Left forelimb (tissue), 1 donor: ENCODE results near the gene KLHL10.
A peak's percentile ranks its signal among the peaks of the same experiment; 100 is the strongest.

Experiments
- DNase-seq: peaks from one replicate; pipeline ENCODE4 v3.0.0-alpha.2; 2018; ENCODE audit warnings: low spot score

The KLHL10 gene

GRCh38 chr17:41837761-41838538 is at the start of gene KLHL10:
Gene KLHL10 (plus strand): TSS chr17:41837825. CDS start chr17:41837933, 108 bp downstream.
- no peak for DNase-seq

- no peak for DNase-seq
Observed at GRCh38 chr17:41792845-41793783, 44.5 kb upstream of the KLHL10 start.

GRCh38 chr17:41793784-41794539 is 43.7 kb upstream of the KLHL10 start:
- DNase-seq: no peak

- DNase-seq: no peak
Observed at GRCh38 chr17:41794540-41794975, 43.1 kb upstream of the KLHL10 start.

- no peak for DNase-seq
Observed at GRCh38 chr17:41796121-41796895, 41.3 kb upstream of the KLHL10 start.

- no peak for DNase-seq
Observed at GRCh38 chr17:41797377-41797776, 40.2 kb upstream of the KLHL10 start.

GRCh38 chr17:41799366-41799765 is 38.3 kb upstream of the KLHL10 start:
- no peak for DNase-seq

GRCh38 chr17:41800601-41801373 is 36.8 kb upstream of the KLHL10 start:
- DNase-seq: peak; percentile 65

- peak; percentile 88 for DNase-seq
Observed at GRCh38 chr17:41801374-41802271, 36.0 kb upstream of the KLHL10 start.

- no peak for DNase-seq
Observed at GRCh38 chr17:41803049-41804020, 34.3 kb upstream of the KLHL10 start.

- DNase-seq: no peak
Observed at GRCh38 chr17:41806685-41807445, 30.8 kb upstream of the KLHL10 start.

GRCh38 chr17:41810659-41811548 is 26.7 kb upstream of the KLHL10 start:
- DNase-seq: no peak

GRCh38 chr17:41811549-41812380 is 25.9 kb upstream of the KLHL10 start, which contains the start of gene P3H4:
Gene P3H4 (minus strand): TSS chr17:41811949. CDS start chr17:41811915, 34 bp downstream.
- peak; percentile 95 for DNase-seq

GRCh38 chr17:41812381-41813151 is 25.1 kb upstream of the KLHL10 start, which contains the start of gene FKBP10:
Gene FKBP10 (plus strand): TSS chr17:41813004. CDS start chr17:41813035, 31 bp downstream.
- peak; percentile 93 for DNase-seq
